Measurements from ENCODE around the gene TBCEL. TPM values are rescaled to one million over a fixed set of nuclear protein-coding genes. Genes with fewer than 3 reads are reported as not detected.

Gene TBCEL
- total RNA-seq, 1 donor from 2014 or later = 17.9 TPM

DNA sequence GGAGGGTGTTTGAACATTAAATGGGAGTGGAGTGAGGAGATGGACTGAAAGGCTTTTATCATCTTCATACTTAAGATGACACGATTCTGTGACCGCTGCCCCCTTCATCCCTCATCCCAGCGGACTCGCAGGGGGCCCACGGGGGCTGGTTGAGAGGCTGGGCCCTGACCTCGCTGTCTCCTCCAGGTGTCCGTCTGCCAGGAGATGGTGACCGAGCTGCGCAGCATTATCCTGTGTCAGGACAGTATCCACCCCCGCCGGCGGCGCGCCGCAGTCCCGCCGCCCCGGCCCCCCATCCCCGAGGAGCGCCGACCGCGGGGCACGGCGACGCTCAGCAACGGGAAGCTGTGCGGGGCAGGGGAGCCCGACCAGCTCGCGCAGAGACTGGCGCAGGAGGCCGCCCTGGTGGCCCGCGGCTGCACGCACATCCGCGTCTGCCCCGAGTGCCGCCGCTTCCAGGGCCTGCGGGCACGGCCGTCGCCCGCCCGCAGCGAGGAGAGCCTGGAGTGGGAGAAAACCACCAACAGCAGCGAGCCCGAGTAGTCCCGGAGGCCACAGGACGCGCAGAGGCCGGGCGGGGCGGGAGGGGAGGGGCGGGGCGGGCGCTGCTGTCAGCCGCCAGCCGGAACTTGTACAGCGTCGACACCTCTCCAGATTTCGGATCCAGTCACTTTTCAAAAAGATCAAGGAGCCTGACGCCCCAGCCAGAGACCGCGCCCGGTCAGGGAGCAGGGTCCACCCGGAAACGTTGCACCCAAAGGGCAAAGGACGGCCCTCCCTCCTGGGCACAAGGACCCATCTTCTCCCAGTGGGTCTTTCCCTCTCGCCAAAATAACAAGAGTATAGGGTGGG lies 38.0 kb upstream of the TBCEL start:
- DNase-seq (no peak), ATAC-seq (ENCODE audit: low read depth) (peak; percentile 77)
- Mint-ChIP-seq H3K9me3 (no peaks in the 10 kb centered on the region), H3K36me3 (ENCODE audit: low read depth) (no peaks in the 10 kb centered on the region), H3K4me3 (peak overlapping the region; percentile 59), H3K27ac (no peak overlapping the region), H3K27me3 (peaks cover 53% of the 10 kb centered on the region), H3K4me1 (peaks cover 8% of the 10 kb centered on the region)
- POLR2A ChIA-PET = interaction anchor here (0.7 kb wide), 1 partner anchor 60 kb away, joined by 4 read pairs; no protein-coding TSS in a partner anchor
- intact Hi-C loops (cut with micrococcal nuclease) = no loop called here
- CTCF ChIA-PET = no interaction called here
- TF ChIP-seq, protein P1, sequence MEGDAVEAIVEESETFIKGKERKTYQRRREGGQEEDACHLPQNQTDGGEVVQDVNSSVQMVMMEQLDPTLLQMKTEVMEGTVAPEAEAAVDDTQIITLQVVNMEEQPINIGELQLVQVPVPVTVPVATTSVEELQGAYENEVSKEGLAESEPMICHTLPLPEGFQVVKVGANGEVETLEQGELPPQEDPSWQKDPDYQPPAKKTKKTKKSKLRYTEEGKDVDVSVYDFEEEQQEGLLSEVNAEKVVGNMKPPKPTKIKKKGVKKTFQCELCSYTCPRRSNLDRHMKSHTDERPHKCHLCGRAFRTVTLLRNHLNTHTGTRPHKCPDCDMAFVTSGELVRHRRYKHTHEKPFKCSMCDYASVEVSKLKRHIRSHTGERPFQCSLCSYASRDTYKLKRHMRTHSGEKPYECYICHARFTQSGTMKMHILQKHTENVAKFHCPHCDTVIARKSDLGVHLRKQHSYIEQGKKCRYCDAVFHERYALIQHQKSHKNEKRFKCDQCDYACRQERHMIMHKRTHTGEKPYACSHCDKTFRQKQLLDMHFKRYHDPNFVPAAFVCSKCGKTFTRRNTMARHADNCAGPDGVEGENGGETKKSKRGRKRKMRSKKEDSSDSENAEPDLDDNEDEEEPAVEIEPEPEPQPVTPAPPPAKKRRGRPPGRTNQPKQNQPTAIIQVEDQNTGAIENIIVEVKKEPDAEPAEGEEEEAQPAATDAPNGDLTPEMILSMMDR (IDR thresholded peaks at IDR 0.05) = no peak

DNA sequence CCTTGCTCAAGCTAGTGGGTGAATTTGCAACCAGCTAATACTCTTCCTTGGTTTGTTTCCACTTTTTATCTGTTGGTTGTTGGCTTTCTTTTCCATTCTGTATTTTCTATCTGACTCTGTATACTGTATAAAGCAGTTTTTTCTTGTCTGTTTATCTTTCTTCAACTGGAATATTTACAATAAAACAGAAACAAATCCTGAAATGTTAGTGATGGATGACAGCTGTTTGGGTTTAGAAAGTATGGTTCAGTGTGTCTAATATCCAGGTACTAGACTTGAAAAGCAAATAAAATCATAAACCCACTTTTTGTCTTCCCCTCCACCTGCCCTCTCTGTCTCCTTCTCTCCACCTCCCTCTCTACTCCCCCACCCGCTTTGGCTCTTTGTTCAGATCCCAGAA lies 35.3 kb upstream of the TBCEL start:
- intact Hi-C loops (cut with micrococcal nuclease) = no loop called here
- peaks cover 8% of the 10 kb centered on the region for H3K4me1 Mint-ChIP-seq
- DNase-seq = no peak
- H3K27ac Mint-ChIP-seq = no peak overlapping the region
- ChIA-PET POLR2A (no interaction called here), CTCF (no interaction called here)
- ATAC-seq (ENCODE audit: low read depth) = no peak
- H3K4me3 Mint-ChIP-seq = no peak overlapping the region
- no peaks in the 10 kb centered on the region for H3K9me3 Mint-ChIP-seq
- peaks cover 39% of the 10 kb centered on the region for H3K27me3 Mint-ChIP-seq
- TF ChIP-seq, protein P1 (IDR thresholded peaks at IDR 0.05) = no peak
- H3K36me3 Mint-ChIP-seq (ENCODE audit: low read depth) = no peaks in the 10 kb centered on the region

DNA sequence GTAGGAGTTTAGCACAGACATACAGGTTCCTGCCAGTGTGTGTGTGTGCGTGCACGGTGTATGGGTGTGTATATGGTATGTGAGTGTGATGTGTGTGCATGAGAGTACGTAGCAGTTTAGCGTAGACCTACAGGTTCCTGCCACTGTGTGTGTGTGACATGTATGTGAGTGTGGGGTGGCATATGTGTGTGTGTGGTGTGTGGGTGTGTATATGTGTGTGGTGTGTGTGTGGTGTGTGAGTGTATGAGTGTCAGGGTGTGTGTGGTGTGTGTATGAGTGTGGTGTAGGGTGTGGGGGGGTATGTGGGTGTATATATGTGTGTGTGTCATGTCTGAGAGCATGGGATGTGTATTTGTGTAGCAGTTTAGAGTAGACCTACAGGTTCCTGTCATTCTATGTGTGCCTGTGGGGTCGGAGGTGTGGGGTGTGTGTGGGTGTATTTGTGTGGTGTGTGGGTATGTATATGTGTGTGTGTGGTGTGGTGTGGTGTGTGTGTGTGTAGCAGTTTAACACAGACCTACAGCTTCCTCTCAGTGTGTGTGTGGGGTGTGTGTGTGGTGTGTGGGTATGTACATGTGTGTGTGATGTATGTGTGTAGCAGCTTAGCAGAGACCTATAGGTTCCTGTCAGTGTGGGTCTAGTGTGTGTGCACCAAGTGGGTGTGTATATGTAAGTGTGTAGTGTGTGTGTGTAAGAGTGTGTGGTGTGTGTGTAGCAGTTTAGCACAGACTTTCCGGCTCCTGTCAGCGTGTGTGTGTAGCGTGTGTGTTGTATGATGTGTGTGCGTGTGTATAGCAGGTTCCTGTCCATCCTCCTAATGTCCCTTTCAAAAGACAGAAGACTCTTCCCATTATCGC lies 31.8 kb upstream of the TBCEL start:
- Mint-ChIP-seq H3K9me3 (no peaks in the 10 kb centered on the region), H3K27me3 (peaks cover 27% of the 10 kb centered on the region), H3K4me3 (no peak overlapping the region), H3K36me3 (ENCODE audit: low read depth) (no peaks in the 10 kb centered on the region), H3K4me1 (no peaks in the 10 kb centered on the region), H3K27ac (no peak overlapping the region)
- no peak for ATAC-seq (ENCODE audit: low read depth)
- no peak for DNase-seq
- TF ChIP-seq, protein P1 (IDR thresholded peaks at IDR 0.05) = no peak
- intact Hi-C loops (cut with micrococcal nuclease) = no loop called here
- ChIA-PET CTCF (no interaction called here), POLR2A (no interaction called here)

DNA sequence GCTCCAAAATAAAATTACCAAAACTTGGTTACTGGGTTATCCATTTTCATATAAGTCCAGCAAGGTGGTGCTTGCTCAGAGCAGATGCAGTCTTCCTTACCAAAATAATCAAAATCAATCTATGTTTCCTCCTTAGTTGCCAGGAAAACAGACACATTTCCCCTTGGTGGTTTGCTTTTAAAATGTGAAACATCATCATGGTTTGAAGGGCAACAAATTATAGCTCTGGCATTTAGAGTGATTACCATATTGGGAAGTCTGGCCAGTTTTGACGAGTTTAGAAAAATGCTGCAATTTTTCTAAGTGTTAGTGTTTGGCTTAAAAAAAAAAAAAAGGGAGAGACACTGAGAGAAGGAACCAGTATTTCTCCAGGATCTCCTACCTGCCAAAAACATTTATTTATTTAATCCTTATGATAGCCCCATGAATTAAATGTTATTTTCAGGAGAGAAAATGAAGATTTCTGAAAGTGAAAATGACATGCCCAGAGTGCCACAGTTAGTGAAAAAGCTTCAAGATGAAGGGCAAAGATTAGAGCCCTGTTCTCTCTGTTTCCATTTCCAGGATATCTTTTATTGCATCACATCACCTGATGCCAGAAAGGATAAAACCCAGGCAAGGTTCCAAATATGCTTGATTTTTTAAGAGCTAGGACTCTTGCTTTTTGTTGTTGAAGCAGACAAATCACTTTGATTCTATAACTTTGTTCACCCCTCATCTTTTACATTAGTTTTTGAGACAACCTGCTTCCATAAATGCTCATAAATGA lies 29.6 kb upstream of the TBCEL start:
- H3K36me3 Mint-ChIP-seq (ENCODE audit: low read depth) = no peaks in the 10 kb centered on the region
- H3K27ac Mint-ChIP-seq = no peak overlapping the region
- H3K27me3 Mint-ChIP-seq = peaks cover 29% of the 10 kb centered on the region
- no peaks in the 10 kb centered on the region for H3K4me1 Mint-ChIP-seq
- ChIA-PET CTCF (no interaction called here), POLR2A (no interaction called here)
- no peak overlapping the region for H3K4me3 Mint-ChIP-seq
- intact Hi-C loops (cut with micrococcal nuclease) = no loop called here
- ATAC-seq (ENCODE audit: low read depth) (no peak), DNase-seq (no peak)
- no peaks in the 10 kb centered on the region for H3K9me3 Mint-ChIP-seq
- TF ChIP-seq, protein P1 (IDR thresholded peaks at IDR 0.05) = no peak
